Measurements from ENCODE around the gene ISLR. TPM values are rescaled to one million over a fixed set of nuclear protein-coding genes. Genes with fewer than 3 reads are reported as not detected.
A peak's percentile ranks its signal among the peaks of the same experiment; 100 is the strongest.

ISLR gene
- total and polyA plus RNA-seq, 9 of the 15 experiments (the other 6 are each of a cell fraction or from before 2014, with no cell fraction given) = not detected

DNA sequence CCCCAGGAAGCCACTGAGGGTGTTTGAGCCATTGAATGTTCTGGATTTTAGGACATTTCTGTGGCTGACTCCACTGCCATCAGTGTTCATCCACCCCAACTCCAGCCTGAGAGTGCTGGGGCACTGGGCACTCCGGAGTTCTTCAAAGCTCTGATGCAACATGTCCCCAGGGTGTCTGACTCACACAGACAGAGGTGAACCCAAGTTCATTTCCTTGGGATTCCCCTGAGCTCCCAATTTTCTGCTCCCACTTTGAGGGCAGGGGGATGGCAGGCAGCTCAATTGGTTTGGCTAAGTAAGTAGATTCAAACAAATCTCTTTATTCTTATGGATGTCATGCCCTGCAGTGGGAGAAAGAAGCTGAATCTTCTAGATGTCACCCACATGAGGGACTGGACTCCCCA, 26.9 kb downstream of the ISLR start:
- WGBS (ENCODE audit: insufficient coverage, low coverage, missing lambda C conversion rate) = 0% methylated on average over 1 of the region's 1 CpG
- no peak overlapping the region for H2AFZ ChIP-seq (ENCODE audit: low read depth, low read length)

DNA sequence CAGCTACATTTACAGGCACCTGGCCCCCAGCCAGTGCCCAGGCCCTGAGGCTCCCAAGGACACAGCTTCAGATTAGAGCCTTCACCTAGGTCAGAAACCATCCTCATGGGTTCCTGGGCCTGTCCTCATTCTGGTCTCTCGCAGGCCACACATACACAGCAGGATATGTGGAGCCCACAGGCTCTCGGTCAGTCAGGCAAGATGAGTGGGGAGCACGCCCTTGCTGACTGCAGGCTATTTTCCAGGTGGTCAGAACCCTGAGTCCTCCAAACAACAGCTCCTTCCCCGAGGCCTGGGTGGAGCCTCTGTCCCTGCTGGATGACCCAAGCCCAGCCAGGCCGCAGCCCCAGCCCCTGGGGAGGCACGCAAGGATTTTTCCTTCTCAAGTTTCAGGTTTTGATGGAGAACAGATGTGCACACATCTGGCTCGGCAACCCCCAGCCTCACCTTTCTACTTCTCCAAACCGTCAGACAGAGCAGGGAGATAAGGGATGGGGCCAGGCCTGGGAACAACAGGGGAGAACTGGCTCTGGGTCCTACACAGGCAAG, 27.4 kb downstream of the ISLR start:
- 6% methylated on average over 8 of the region's 8 CpGs for WGBS (ENCODE audit: insufficient coverage, low coverage, missing lambda C conversion rate)
- Histone ChIP-seq H3K9me3 (replicated peaks; ENCODE audit: control insufficient read depth, insufficient read depth, low read depth, low read length) (no peaks in the 10 kb centered on the region), H3K4me3 (no peak overlapping the region), H3K79me2 (ENCODE audit: control insufficient read depth, insufficient read depth, low read length) (no peaks in the 10 kb centered on the region), H3K4me1 (replicated peaks in 1 of 2; ENCODE audit: control insufficient read depth in 2 of 2, insufficient read depth in 2 of 2, low read length in 2 of 2) (peaks cover 8 to 15% of the 10 kb centered on the region in 2 experiments; a peak in 4 of 5 replicates), H3K4me2 (ENCODE audit: insufficient read depth, low read length) (no peak overlapping the region), H3K9ac (ENCODE audit: insufficient read depth in 1 of 2, low read depth in 2 of 2, low read length in 2 of 2) (peak overlapping the region in 1 of 2 experiments; percentile 45; a peak in 1 of 4 replicates), H3K27me3 (ENCODE audit: control insufficient read depth in 2 of 2, insufficient read depth in 2 of 2, low read length in 2 of 2) (peaks cover 2 to 76% of the 10 kb centered on the region in 2 experiments; a peak in 3 of 5 replicates), H3K36me3 (ENCODE audit: control insufficient read depth, insufficient read depth, low read length) (no peaks in the 10 kb centered on the region), H3K27ac (ENCODE audit: extremely low read depth, low read depth, low read length) (no peak overlapping the region), H4K20me1 (replicated peaks; ENCODE audit: control insufficient read depth, insufficient read depth, low read length) (0 out of 2 replicates have a peak, but pooled peaks cover 22% of the 10 kb centered on the region), H2AFZ (ENCODE audit: low read depth, low read length) (no peak overlapping the region), H3K9me1 (ENCODE audit: control insufficient read depth, insufficient read depth, low read length) (no peaks in the 10 kb centered on the region)
- FAIRE-seq (no peak), ATAC-seq (no peak), DNase-seq (ENCODE audit: extremely low read depth in 1 of 4, low spot score in 3 of 4) (no peak)
- ChIA-PET POLR2A (interaction anchor here (0.6 kb wide), 1 partner anchor 129 kb away, joined by 3 read pairs; no protein-coding TSS in a partner anchor), CTCF (ENCODE audit: low intra/inter-chr PET ratio) (no interaction called here)
- intact Hi-C loops (cut with micrococcal nuclease) = no loop called here
- in situ Hi-C loops (cut with MboI) = no loop called here
- no TSS peak for BruUV-seq (replicated peaks)
- no peak for TF ChIP-seq SRSF3 (IDR thresholded peaks at IDR 0.05; ENCODE audit: insufficient read depth, low read length)
- TF ChIP-seq, protein P1, sequence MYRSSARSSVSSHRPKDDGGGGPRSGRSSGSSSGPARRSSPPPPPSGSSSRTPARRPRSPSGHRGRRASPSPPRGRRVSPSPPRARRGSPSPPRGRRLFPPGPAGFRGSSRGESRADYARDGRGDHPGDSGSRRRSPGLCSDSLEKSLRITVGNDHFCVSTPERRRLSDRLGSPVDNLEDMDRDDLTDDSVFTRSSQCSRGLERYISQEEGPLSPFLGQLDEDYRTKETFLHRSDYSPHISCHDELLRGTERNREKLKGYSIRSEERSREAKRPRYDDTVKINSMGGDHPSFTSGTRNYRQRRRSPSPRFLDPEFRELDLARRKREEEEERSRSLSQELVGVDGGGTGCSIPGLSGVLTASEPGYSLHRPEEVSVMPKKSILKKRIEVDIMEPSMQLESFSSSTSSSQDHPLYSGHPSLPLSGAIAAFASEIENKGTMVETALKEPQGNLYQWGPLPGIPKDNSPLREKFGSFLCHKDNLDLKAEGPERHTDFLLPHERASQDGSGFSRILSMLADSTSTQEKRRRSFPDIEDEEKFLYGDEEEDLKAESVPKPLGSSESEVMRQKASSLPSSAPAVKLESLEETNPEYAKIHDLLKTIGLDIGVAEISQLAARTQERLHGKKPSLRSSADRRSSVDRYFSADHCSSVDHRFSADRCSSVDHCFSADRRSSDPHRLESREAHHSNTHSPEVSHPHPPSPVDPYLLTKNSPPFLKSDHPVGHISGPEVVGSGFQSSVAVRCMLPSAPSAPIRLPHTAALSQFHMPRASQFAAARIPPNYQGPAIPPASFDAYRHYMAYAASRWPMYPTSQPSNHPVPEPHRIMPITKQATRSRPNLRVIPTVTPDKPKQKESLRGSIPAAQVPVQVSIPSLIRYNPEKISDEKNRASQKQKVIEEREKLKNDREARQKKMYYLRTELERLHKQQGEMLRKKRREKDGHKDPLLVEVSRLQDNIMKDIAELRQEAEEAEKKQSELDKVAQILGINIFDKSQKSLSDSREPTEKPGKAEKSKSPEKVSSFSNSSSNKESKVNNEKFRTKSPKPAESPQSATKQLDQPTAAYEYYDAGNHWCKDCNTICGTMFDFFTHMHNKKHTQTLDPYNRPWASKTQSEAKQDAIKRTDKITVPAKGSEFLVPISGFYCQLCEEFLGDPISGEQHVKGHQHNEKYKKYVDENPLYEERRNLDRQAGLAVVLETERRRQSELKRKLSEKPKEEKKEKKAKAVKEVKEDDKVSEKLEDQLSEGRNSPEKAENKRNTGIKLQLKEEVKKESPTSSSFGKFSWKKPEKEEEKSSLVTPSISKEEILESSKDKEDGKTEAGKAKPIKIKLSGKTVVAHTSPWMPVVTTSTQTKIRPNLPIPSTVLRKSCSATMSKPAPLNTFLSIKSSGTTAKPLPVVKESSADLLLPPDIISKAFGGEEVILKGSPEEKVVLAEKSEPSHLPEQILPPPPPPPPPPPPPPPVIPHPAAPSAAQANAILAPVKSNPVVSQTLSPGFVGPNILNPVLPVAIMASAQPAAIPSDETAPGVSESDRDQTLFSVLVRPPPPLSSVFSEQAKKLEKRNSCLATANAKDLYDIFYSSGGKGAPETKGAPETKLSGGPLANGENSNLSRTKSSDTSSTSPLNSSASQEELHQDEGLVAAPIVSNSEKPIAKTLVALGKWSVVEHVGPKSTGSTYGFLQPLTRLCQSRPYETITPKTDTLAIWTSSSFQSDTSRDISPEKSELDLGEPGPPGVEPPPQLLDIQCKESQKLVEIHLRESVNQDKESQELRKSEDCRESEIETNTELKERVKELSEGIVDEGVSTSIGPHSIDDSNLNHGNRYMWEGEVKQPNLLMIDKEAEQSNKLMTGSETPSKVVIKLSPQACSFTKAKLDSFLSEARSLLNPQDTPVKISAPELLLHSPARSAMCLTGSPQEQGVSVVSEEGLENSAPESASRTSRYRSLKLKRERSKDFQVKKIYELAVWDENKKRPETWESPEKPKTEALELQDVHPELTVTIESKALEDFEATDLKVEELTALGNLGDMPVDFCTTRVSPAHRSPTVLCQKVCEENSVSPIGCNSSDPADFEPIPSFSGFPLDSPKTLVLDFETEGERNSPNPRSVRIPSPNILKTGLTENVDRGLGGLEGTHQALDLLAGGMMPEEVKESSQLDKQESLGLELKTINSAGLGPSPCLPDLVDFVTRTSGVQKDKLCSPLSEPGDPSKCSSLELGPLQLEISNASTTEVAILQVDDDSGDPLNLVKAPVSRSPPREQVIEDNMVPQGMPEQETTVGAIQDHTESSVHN (IDR thresholded peaks at IDR 0.05; ENCODE audit: borderline replicate concordance in 1 of 2, low read depth in 1 of 2) = no peak

More for the DNA sequence above, 26.9 kb downstream of the ISLR start:
- Histone ChIP-seq H3K79me2 (ENCODE audit: control insufficient read depth, insufficient read depth, low read length) (no peaks in the 10 kb centered on the region), H3K4me3 (no peak overlapping the region), H3K36me3 (ENCODE audit: control insufficient read depth, insufficient read depth, low read length) (no peaks in the 10 kb centered on the region), H3K9me3 (replicated peaks; ENCODE audit: control insufficient read depth, insufficient read depth, low read depth, low read length) (no peaks in the 10 kb centered on the region), H3K27ac (ENCODE audit: extremely low read depth, low read depth, low read length) (no peak overlapping the region), H3K27me3 (ENCODE audit: control insufficient read depth in 2 of 2, insufficient read depth in 2 of 2, low read length in 2 of 2) (peaks cover 2 to 72% of the 10 kb centered on the region in 2 experiments; a peak in 3 of 5 replicates), H3K4me2 (ENCODE audit: insufficient read depth, low read length) (no peak overlapping the region), H4K20me1 (replicated peaks; ENCODE audit: control insufficient read depth, insufficient read depth, low read length) (0 out of 2 replicates have a peak, but pooled peaks cover 23% of the 10 kb centered on the region), H3K4me1 (replicated peaks in 1 of 2; ENCODE audit: control insufficient read depth in 2 of 2, insufficient read depth in 2 of 2, low read length in 2 of 2) (peaks cover 8 to 15% of the 10 kb centered on the region in 2 experiments; a peak in 4 of 5 replicates), H3K9ac (ENCODE audit: insufficient read depth in 1 of 2, low read depth in 2 of 2, low read length in 2 of 2) (no peak overlapping the region), H3K9me1 (ENCODE audit: control insufficient read depth, insufficient read depth, low read length) (no peaks in the 10 kb centered on the region)
- no TSS peak for BruUV-seq (replicated peaks)
- ATAC-seq (no peak), FAIRE-seq (no peak), DNase-seq (ENCODE audit: extremely low read depth in 1 of 4, low spot score in 3 of 4) (no peak)
- CTCF ChIA-PET (ENCODE audit: low intra/inter-chr PET ratio) = no interaction called here
- in situ Hi-C loops (cut with MboI) = no loop called here
- intact Hi-C loops (cut with micrococcal nuclease) = no loop called here
- POLR2A ChIA-PET = interaction anchor here (0.6 kb wide), 1 partner anchor 224 kb away, joined by 3 read pairs; no protein-coding TSS in a partner anchor
- TF ChIP-seq, protein P2, sequence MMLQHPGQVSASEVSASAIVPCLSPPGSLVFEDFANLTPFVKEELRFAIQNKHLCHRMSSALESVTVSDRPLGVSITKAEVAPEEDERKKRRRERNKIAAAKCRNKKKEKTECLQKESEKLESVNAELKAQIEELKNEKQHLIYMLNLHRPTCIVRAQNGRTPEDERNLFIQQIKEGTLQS (IDR thresholded peaks at IDR 0.05) = peak; percentile 29; the same call in 1 of the 2 replicates
- TF ChIP-seq, protein P2 (CRISPR knock-in tag; conservative IDR thresholded peaks at IDR 0.05) = no peak
- no peak for TF ChIP-seq POLR2H (tag; IDR thresholded peaks at IDR 0.05; ENCODE audit: low read depth)
